ENCODE measurements around the gene NLRP9.
A peak's percentile ranks its signal among the peaks of the same experiment; 100 is the strongest.

The NLRP9 gene

GRCh38 chr19:55703790-55704215 is 34.4 kb downstream of the NLRP9 start:
- DNase-seq (ENCODE audit: low read depth): peak; percentile 18

GRCh38 chr19:55702131-55702627 is 36.0 kb downstream of the NLRP9 start:
- no peak for DNase-seq (ENCODE audit: low read depth)

GRCh38 chr19:55700813-55701212 is 37.4 kb downstream of the NLRP9 start:
- no peak for DNase-seq (ENCODE audit: low read depth)

- no peak for DNase-seq (ENCODE audit: low read depth)
These were observed 39.0 kb downstream of the NLRP9 start for GRCh38 chr19:55699221-55699620.

DNA sequence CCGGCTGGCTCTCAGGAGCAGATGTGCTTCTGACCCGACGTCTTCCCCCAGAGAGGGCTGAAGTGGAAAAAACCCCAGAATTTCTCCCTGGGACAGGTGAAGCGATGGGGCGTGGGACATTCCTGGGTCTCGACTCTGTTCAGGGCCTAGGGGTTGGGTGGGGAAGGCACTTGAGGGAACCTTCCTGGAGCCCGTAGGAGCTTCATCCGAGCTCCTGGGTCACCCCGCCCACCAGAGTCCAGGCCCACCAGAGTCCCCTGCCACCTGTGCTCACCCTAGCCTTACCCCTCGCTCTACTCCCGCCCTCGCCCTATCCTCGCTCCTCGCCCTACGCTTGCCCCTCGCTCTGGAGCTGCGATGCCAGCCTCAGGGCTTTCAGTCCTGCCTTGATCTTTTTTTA is 39.9 kb downstream of the NLRP9 start:
- no peak for DNase-seq (ENCODE audit: low read depth)

- no peak for DNase-seq (ENCODE audit: low read depth)
These were observed 40.5 kb downstream of the NLRP9 start for GRCh38 chr19:55697698-55698097.

DNA sequence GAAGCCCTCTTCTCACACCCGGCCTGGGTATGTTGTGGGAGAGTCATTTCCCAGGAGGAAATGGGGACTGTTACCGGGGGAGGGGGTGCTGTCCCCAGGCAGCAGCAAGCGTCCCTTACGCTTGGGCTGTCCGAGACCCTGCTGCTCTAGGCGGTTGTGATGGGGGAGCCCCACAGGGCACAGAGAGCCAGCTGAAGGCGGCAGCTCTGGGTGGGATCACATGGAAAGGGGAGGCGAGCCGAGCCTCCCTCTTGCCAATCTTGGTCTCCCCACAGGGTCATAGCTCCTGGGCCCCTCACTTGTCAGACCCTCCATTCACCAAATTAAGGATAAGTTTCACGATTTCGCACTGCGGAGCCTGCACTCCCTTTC is 41.1 kb downstream of the NLRP9 start:
- DNase-seq (ENCODE audit: low read depth): no peak

- no peak for DNase-seq (ENCODE audit: low read depth)
These were observed 41.7 kb downstream of the NLRP9 start for GRCh38 chr19:55696301-55697068.

- DNase-seq (ENCODE audit: low read depth): no peak
These were observed 42.5 kb downstream of the NLRP9 start for GRCh38 chr19:55695511-55696290.

- DNase-seq (ENCODE audit: low read depth): no peak
These were observed 43.3 kb downstream of the NLRP9 start for GRCh38 chr19:55694656-55695491.

GRCh38 chr19:55694241-55694655 is 44.0 kb downstream of the NLRP9 start:
- DNase-seq (ENCODE audit: low read depth): no peak

- DNase-seq (ENCODE audit: low read depth): no peak
These were observed 44.7 kb downstream of the NLRP9 start for GRCh38 chr19:55693336-55693974.

- DNase-seq (ENCODE audit: low read depth): no peak
These were observed 45.5 kb downstream of the NLRP9 start for GRCh38 chr19:55692681-55693081.

DNA sequence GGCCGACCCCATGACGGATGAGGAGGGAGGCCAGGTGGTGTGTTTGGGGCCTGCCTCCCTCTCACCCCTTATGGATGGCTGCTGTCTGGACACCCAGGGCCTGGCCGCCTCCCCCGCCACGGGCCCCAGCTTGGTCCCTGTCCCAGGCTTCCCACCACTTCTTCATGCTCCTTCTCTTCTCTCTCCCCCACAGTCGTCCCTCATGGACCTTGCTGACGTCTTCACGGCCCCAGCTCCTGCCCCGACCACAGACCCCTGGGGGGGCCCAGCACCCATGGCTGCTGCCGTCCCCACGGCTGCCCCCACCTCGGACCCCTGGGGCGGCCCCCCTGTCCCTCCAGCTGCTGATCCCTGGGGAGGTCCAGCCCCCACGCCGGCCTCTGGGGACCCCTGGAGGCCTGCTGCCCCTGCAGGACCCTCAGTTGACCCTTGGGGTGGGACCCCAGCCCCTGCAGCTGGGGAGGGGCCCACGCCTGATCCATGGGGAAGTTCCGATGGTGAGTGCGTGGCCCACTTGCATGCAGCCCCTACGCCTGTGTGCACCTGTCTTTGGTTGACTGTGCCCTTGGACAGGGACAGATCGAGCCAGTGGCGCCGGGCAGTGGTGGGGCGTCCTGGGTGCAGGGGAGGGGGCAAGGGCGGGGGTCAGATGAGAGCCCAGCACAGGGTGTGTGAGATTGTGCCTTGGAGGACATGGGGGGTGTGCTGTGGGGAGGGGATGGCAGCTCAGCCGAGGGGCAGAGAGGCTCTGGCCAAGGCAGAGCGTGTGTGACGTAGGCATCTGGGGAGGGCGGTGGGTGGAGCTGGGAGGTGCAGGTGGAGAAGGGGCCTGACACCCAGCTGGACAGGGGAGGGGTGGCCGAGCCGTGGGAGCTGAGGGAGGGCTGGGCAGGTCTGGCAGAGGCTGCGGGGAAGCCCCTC is 46.4 kb downstream of the NLRP9 start:
- no peak for DNase-seq (ENCODE audit: low read depth)

GRCh38 chr19:55690769-55691545 is 47.2 kb downstream of the NLRP9 start:
- no peak for DNase-seq (ENCODE audit: low read depth)

DNA sequence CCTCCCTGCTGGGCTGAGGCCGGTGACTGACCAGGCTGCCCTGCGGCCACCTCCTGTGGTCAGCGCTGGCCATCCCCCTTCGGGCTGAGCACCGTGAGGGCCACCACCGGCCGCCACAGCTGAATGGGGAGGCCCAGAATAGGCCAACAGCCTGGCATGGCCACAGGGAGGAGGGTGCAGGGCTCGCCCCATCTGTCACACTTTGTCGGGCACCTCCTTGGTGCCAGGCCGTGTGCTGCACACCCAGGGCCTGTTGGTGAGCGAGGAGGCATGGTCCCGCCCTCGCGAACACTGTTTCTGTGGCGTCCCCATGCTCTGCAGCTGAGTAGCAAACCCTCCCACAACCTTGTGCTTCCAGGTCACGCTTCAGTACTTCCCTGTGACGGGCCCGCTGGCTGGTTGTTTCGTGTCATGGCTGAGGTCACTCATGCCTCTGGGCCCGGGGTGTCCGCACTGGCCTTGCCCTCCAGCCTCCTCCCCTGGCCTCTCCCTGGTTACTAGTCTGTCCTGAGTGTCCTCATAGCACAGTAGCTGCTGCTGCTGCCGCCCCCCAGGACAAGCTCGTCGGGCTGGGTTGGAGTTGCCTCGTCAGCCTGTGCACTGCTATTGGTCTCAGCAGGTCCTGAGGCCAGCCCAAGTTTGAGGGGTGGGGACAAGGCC is 48.0 kb downstream of the NLRP9 start:
- no peak for DNase-seq (ENCODE audit: low read depth)

DNA sequence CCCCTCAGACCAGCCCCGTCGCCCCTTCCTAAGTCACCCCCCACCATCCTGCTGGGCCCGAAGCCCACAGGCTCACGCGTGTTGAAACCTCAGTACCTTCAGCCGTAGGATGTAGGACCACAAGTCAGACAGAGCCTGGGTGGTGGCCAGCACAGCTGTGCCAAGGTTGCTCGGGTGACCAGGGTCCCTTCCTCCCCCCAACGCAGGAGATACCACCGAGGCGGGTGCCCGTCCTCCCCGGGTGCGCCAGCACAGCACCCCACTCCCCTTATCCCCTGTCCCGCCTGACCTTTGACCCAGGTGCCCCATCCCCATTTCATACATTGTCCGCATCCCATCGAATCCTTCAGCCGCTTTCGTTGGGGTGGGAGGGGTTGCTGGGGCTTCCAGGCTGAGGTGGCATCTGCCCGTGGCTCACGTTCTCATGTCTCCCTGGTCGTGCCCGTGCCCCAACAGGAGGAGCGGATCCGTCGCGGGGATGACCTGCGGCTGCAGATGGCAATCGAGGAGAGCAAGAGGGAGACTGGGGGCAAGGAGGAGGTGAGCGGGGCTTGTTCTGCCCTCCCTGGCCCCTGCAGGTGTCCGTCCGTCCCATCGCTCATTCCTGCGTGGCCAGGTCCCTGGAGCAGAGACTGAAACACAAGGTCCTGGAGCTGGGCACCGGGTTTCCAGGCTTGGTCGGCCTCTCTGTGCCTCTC is 48.6 kb downstream of the NLRP9 start:
- no peak for DNase-seq (ENCODE audit: low read depth)

- no peak for DNase-seq (ENCODE audit: low read depth)
These were observed 49.6 kb downstream of the NLRP9 start for GRCh38 chr19:55688422-55689218.
